ENCODE results near the gene ZNF543.

DNA sequence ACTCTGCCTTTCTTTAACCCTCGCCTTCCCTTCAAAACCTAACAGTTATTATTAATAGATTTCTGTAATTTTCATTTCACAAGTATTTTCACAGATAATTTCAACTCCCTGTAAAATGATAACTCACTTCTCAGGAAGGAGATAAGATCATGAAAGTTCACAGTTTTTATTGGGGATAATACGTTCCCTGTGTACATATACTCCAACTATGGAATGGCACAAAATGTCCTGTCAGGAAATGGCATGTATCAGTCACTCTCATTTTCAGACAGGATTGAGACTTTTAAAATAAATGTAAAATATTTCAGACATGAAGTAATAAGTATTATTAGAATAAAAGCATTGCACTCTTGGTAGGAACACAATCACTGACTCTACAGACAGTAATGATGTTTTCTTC is 42.1 kb downstream of the ZNF543 start:
- TF ChIP-seq NFE2L1 (CRISPR knock-in tag; IDR thresholded peaks at IDR 0.05): no peak
- TF ChIP-seq SMAD4 (CRISPR knock-in tag; IDR thresholded peaks at IDR 0.05): no peak
- no peak for TF ChIP-seq RELA (CRISPR knock-in tag; IDR thresholded peaks at IDR 0.05; ENCODE audit: borderline replicate concordance)
- TF ChIP-seq SP1 (CRISPR knock-in tag; conservative IDR thresholded peaks at IDR 0.05): no peak
- no peak for TF ChIP-seq ATF3 (CRISPR knock-in tag; conservative IDR thresholded peaks at IDR 0.05)

All from WTC11 (cell line).